ENCODE measurements around the gene SOAT1.
"Not testable (repeated sequence)": the region's sequence is repeated elsewhere in the genome, so short reads cannot be mapped to it uniquely, and the experiment has no call there.

The SOAT1 gene

DNA sequence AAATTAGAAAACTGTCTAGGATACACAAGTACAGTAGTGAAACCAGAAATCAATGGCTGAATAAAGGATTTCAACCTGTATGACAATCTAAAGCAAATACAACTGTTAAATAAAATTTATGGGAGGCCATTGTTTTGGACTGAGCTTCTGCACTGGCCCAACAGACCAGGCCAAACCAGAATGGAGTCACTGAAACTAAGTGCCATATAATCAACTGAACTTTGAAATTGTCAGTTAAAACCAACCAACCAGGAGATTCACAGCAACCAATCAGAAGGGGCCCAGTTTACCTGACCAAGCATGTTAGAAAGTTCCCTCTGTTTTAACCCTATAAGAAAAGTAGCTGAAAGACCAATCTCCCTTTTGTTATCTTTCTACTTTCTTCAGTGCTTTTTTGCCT, 30.5 kb upstream of the SOAT1 start:
- Histone ChIP-seq H3K9me3 (ENCODE audit: control insufficient read depth, insufficient read depth, low read length) (no peaks in the 10 kb centered on the region), H3K79me2 (ENCODE audit: control insufficient read depth, low read length) (no peaks in the 10 kb centered on the region)

GRCh38 chr1:179264507-179264906, 29.1 kb upstream of the SOAT1 start:
- Histone ChIP-seq H3F3A (ENCODE audit: control insufficient read depth, insufficient read depth) (no peaks in the 10 kb centered on the region), H3K27me3 (ENCODE audit: control insufficient read depth, low read length) (no peaks in the 10 kb centered on the region), H3K79me2 (ENCODE audit: control insufficient read depth, low read length) (no peaks in the 10 kb centered on the region), H3K9me2 (replicated peaks; ENCODE audit: control insufficient read depth, low read length) (no peaks in the 10 kb centered on the region), H3K36me3 (ENCODE audit: control insufficient read depth, low read length) (no peaks in the 10 kb centered on the region), H3K4me3 (ENCODE audit: low read length) (no peak overlapping the region), H3K9me3 (ENCODE audit: control insufficient read depth, insufficient read depth, low read length) (no peaks in the 10 kb centered on the region), H4K20me1 (ENCODE audit: control insufficient read depth, insufficient read depth, low read depth, low read length) (no peaks in the 10 kb centered on the region), H3K4me2 (ENCODE audit: low read length) (no peak overlapping the region), H3K4me1 (ENCODE audit: control insufficient read depth, low read length) (no peaks in the 10 kb centered on the region), H3K27ac (ENCODE audit: low read depth, low read length) (no peak overlapping the region)
- TF ChIP-seq, protein P1, sequence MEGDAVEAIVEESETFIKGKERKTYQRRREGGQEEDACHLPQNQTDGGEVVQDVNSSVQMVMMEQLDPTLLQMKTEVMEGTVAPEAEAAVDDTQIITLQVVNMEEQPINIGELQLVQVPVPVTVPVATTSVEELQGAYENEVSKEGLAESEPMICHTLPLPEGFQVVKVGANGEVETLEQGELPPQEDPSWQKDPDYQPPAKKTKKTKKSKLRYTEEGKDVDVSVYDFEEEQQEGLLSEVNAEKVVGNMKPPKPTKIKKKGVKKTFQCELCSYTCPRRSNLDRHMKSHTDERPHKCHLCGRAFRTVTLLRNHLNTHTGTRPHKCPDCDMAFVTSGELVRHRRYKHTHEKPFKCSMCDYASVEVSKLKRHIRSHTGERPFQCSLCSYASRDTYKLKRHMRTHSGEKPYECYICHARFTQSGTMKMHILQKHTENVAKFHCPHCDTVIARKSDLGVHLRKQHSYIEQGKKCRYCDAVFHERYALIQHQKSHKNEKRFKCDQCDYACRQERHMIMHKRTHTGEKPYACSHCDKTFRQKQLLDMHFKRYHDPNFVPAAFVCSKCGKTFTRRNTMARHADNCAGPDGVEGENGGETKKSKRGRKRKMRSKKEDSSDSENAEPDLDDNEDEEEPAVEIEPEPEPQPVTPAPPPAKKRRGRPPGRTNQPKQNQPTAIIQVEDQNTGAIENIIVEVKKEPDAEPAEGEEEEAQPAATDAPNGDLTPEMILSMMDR (IDR thresholded peaks at IDR 0.05; ENCODE audit: low read depth, low read length, poor library complexity, severe bottlenecking): no peak
- no peak for TF ChIP-seq EZH2phosphoT487 (IDR thresholded peaks at IDR 0.05; ENCODE audit: borderline replicate concordance, low read length)

More for the DNA sequence above, 30.5 kb upstream of the SOAT1 start:
- Histone ChIP-seq H3K4me3 (ENCODE audit: low read length) (no peak overlapping the region), H3K4me2 (ENCODE audit: low read length) (no peak overlapping the region), H3K36me3 (ENCODE audit: control insufficient read depth, low read length) (no peaks in the 10 kb centered on the region), H4K20me1 (ENCODE audit: control insufficient read depth, insufficient read depth, low read depth, low read length) (no peaks in the 10 kb centered on the region), H3F3A (ENCODE audit: control insufficient read depth, insufficient read depth) (no peaks in the 10 kb centered on the region), H3K27ac (ENCODE audit: low read depth, low read length) (no peak overlapping the region), H3K4me1 (ENCODE audit: control insufficient read depth, low read length) (no peaks in the 10 kb centered on the region), H3K27me3 (ENCODE audit: control insufficient read depth, low read length) (no peaks in the 10 kb centered on the region), H3K9me2 (replicated peaks; ENCODE audit: control insufficient read depth, low read length) (no peaks in the 10 kb centered on the region)
- TF ChIP-seq, protein P1 (IDR thresholded peaks at IDR 0.05; ENCODE audit: low read depth, low read length, poor library complexity, severe bottlenecking): no peak
- TF ChIP-seq EZH2phosphoT487 (IDR thresholded peaks at IDR 0.05; ENCODE audit: borderline replicate concordance, low read length): no peak

DNA sequence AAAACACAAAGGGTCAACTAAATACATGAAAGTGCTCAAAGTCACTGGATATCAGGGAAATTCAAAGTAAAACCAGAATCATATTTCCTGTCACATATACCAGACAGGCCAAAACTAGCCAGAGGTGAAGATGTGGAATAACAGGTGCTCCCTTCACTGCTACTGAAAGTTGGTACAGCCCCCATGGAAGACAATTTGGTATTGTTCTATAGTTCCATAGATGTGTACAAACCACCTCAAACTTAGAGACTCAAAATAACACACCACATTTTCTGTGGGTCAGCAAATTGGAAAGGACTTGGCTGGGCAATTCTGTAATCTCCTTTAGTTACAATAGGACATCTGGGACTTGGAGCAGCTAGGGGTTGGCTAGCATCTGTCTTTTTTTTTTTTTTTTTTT, 24.5 kb upstream of the SOAT1 start:
- Histone ChIP-seq H3K27ac (ENCODE audit: low read depth, low read length) (no peak overlapping the region), H3K4me2 (ENCODE audit: low read length) (no peak overlapping the region), H3K9me2 (replicated peaks; ENCODE audit: control insufficient read depth, low read length) (no peaks in the 10 kb centered on the region), H3K9me3 (ENCODE audit: control insufficient read depth, insufficient read depth, low read length) (no peaks in the 10 kb centered on the region), H3K36me3 (ENCODE audit: control insufficient read depth, low read length) (no peaks in the 10 kb centered on the region), H3K4me1 (ENCODE audit: control insufficient read depth, low read length) (no peaks in the 10 kb centered on the region), H3K27me3 (ENCODE audit: control insufficient read depth, low read length) (no peaks in the 10 kb centered on the region), H3K79me2 (ENCODE audit: control insufficient read depth, low read length) (no peaks in the 10 kb centered on the region), H3K4me3 (ENCODE audit: low read length) (no peak overlapping the region), H4K20me1 (ENCODE audit: control insufficient read depth, insufficient read depth, low read depth, low read length) (no peaks in the 10 kb centered on the region), H3F3A (ENCODE audit: control insufficient read depth, insufficient read depth) (no peaks in the 10 kb centered on the region)
- TF ChIP-seq, protein P1 (IDR thresholded peaks at IDR 0.05; ENCODE audit: low read depth, low read length, poor library complexity, severe bottlenecking): no peak
- no peak for TF ChIP-seq EZH2phosphoT487 (IDR thresholded peaks at IDR 0.05; ENCODE audit: borderline replicate concordance, low read length)

DNA sequence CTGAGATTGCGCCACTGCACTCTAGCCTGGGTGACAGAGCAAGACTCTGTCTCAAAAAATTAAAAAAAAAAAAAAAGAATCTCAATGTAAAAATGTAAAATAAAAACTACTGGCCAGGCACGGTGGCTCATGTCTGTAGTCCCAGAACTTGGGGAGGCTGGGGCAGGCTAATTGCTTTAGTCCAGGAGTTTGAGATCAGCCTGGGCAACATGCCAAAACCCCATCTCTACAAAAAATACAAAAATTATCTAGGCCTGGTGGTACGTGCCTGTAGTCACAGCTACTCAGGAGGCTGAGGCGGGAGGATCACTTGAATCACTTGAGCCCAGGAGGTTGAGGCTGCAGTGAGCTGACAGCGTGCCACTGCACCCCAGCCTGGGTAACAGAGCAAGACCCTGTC, 19.2 kb upstream of the SOAT1 start:
- not testable (repeated sequence) for H3F3A ChIP-seq (ENCODE audit: control insufficient read depth, insufficient read depth); H3K27me3 ChIP-seq (ENCODE audit: control insufficient read depth, low read length); H3K4me2 ChIP-seq (ENCODE audit: low read length); H3K36me3 ChIP-seq (ENCODE audit: control insufficient read depth, low read length); H3K27ac ChIP-seq (ENCODE audit: low read depth, low read length); H3K9me3 ChIP-seq (ENCODE audit: control insufficient read depth, insufficient read depth, low read length); H3K79me2 ChIP-seq (ENCODE audit: control insufficient read depth, low read length); H4K20me1 ChIP-seq (ENCODE audit: control insufficient read depth, insufficient read depth, low read depth, low read length); H3K9me2 ChIP-seq (replicated peaks; ENCODE audit: control insufficient read depth, low read length); H3K4me3 ChIP-seq (ENCODE audit: low read length); H3K4me1 ChIP-seq (ENCODE audit: control insufficient read depth, low read length)
